GM20000 (cell line): Measurements from ENCODE around the gene GPR62.

ENCODE experiments used
- DNase-seq: peaks from one replicate; pipeline ENCODE4 v3.0.0; 2012; ENCODE audit warnings: low spot score
- CTCF ChIP-seq: IDR thresholded peaks from 2 replicates; pipeline ENCODE4 v1.5.1; 2012; ENCODE audit warnings: mild to moderate bottlenecking, control low read depth; ENCODE audit errors: extremely low read depth, missing control alignments

GPR62 gene

GRCh38 chr3:51970606-51971300 lies 15.6 kb downstream of the GPR62 start:
- no peak for DNase-seq
- no peak for TF ChIP-seq CTCF

GRCh38 chr3:51971350-51971749 lies 16.2 kb downstream of the GPR62 start:
- no peak for DNase-seq
- TF ChIP-seq CTCF: no peak

- TF ChIP-seq CTCF: no peak
- DNase-seq: no peak
Observed at GRCh38 chr3:51974277-51974962, 19.2 kb downstream of the GPR62 start.

DNA sequence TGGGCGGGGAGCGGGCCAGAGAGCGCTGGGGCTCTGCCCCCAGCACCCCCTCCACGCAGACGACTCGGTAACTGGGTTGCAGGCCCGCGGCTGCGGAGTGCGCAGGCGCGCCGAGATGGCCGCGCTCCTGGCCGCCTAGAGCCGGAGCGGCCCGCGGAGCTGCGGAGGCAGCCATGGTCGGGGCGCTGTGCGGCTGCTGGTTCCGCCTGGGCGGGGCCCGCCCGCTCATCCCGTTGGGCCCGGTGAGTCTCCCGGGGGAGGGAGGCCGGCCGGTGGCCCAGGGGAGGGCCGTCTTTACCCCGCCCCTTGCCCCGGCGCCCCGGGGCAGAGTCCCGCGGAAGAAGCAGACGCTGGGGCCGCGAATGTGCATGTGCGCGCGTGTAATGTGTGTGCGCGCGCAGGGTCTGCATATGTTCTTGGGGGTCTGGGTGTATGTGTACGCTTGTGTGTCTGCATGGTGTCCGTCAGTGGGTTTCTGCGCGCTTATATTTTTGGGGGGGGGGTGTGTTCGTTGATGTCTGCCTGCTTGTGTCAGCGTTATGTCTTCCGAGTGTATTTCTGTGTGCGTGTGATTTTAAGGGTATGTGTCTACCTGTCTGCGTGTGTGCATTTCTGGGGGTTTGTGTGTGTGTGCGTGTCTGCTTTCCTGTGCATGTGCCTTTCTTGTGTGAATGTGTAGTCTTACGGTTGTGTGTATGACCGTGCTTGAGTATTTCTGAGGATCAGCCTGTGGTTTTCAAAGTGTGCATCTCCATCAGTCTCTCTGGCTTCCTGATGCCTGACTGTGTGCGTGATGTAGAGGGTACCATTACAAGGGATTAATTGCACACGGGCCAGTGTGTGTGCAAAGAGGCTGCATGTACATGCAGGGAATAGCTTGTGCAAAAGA lies 20.0 kb downstream of the GPR62 start, which contains the start of gene ABHD14A:
Gene ABHD14A (plus strand): TSS at position 102 of the 889 bp plus-strand sequence. CDS start 72 bp downstream, at position 174.
- peak; percentile 94 for DNase-seq
- no peak for TF ChIP-seq CTCF

- TF ChIP-seq CTCF: no peak
- no peak for DNase-seq
Observed at GRCh38 chr3:51975852-51976549, 20.8 kb downstream of the GPR62 start.

- no peak for DNase-seq
- TF ChIP-seq CTCF: no peak
Observed at GRCh38 chr3:51977446-51978142, 22.4 kb downstream of the GPR62 start.
